Stomach (tissue), 9 donors: ENCODE data around the gene LINC01488. TPM values are rescaled to one million over a fixed set of nuclear protein-coding genes. Genes with fewer than 3 reads are reported as not detected.

Experiments
- DNase-seq, 2 donors: peaks; one replicate each; pipeline versions ENCODE4 v3.0.0 to v3.0.0-alpha.2; 2013 to 2019
- H3K27ac ChIP-seq, 5 donors: fragments of 200-600 bp in 4 of 5; sonication (generic) in 4 of 5; one replicate each; pipeline ENCODE4 v1.5.1; 2013 to 2019; ENCODE audit warnings: mild to moderate bottlenecking in 1 of 5, moderate library complexity in 1 of 5
- H3K27me3 ChIP-seq, 3 donors: fragments of 200-600 bp; sonication (generic); one replicate each; pipeline ENCODE4 v1.5.1; 2017 to 2019; ENCODE audit warnings: mixed run types in 1 of 3
- H3K36me3 ChIP-seq, 4 donors: fragments of 200-600 bp; sonication (generic); 1 replicate in 3 of 4; 2 replicates in 1 of 4; pipeline ENCODE4 v1.5.1; 2016 to 2019
- H3K4me1 ChIP-seq, 4 donors: fragments of 200-600 bp; sonication (generic); one replicate each; pipeline ENCODE4 v1.5.1; 2016 to 2019
- H3K4me3 ChIP-seq, 4 donors: fragments of 200-600 bp; sonication (generic) in 3 of 4; one replicate each; pipeline ENCODE4 v1.5.1; 2016 to 2019; ENCODE audit warnings: mild to moderate bottlenecking in 1 of 4
- H3K9me3 ChIP-seq, 4 donors: fragments of 200-600 bp; sonication (generic); one replicate each; pipeline ENCODE4 v1.5.1; 2016 to 2019
- CTCF ChIP-seq, 7 experiments: fragments of 450-650 bp in 4 of 7; fragments of 200-600 bp in 3 of 7; sonication (generic) in 3 of 7; IDR thresholded peaks; one replicate each; pipeline ENCODE4 v1.5.1; 2016 to 2019; ENCODE audit warnings: antibody characterized with exemption in 7 of 7, control low read depth in 2 of 7, mild to moderate bottlenecking in 1 of 7
- EP300 ChIP-seq: sonication (generic); formaldehyde crosslinking; IDR thresholded peaks from one replicate; pipeline ENCODE4 v1.6.1; 2017; ENCODE audit warnings: antibody characterized with exemption
- POLR2A ChIP-seq, 4 donors: fragments of 450-650 bp; IDR thresholded peaks; one replicate each; pipeline ENCODE4 v1.6.1; 2016; ENCODE audit warnings: antibody characterized with exemption in 4 of 4, control low read depth in 2 of 4, mild to moderate bottlenecking in 1 of 4, moderate library complexity in 1 of 4
- POLR2AphosphoS5 ChIP-seq, 3 donors: sonication (generic); formaldehyde crosslinking; IDR thresholded peaks; one replicate each; pipeline ENCODE4 v1.6.1; 2016; ENCODE audit warnings: antibody characterized with exemption in 3 of 3
- WGBS, 5 donors: extraction: QIAGEN DNeasy Blood & Tissue Kit in 3 of 5; methylation state at CpG; one replicate each; pipeline versions ENCODE4 v1.1.5 to v1.1.7; 2013 to 2018; 5-methylcytosine and 5-hydroxymethylcytosine counted together
- intact Hi-C: fragments of 100-400 bp; cut with DNase I; formaldehyde crosslinking; loops from one replicate; pipeline ENCODE4 v1.15.1; 2023; ENCODE audit warnings: low total_unique reads
- polyA plus RNA-seq, 3 donors: library from polyadenylated mRNA; stranded (reverse); fragments of 200-250 nt; gene quantifications; one replicate each; pipeline ENCODE4 v1.2.3, GENCODE V29; 2013
- total RNA-seq, 5 donors: library from RNA; depleted of rRNA; stranded (reverse); fragments of >200 nt; gene quantifications; one replicate each; pipeline versions ENCODE4 v1.1.0 to v1.2.3, GENCODE V29; 2014 to 2016
- donor health status: healthy with polysubstance abuse.
- donor health status: Bipolar disorder and iron deficiency.
- donor health status: healthy.

Gene LINC01488
- total and polyA plus RNA-seq, 8 donors: not detected

GRCh38 chr11:69473276-69473845 is 8.1 kb upstream of the LINC01488 start:
- DNase-seq: no peak
- TF ChIP-seq POLR2A (IDR thresholded peaks at IDR 0.05): no peak
- TF ChIP-seq POLR2AphosphoS5 (IDR thresholded peaks at IDR 0.05): no peak
- TF ChIP-seq EP300: no peak
- TF ChIP-seq CTCF (IDR thresholded peaks at IDR 0.05): no peak
- 90 to 95% (median 92%) methylated on average over 5 of the region's 5 CpGs for WGBS, 5 donors
- Histone ChIP-seq H3K4me1 (no peaks in the 10 kb centered on the region), H3K27me3 (peaks cover 0 to 32% (median 0%) of the 10 kb centered on the region in 3 donors), H3K9me3 (peaks cover 0 to 12% (median 4%) of the 10 kb centered on the region in 4 donors), H3K36me3 (no peaks in the 10 kb centered on the region), H3K4me3 (no peak overlapping the region), H3K27ac (no peak overlapping the region)
- intact Hi-C loops: no loop called here

GRCh38 chr11:69474736-69475135 is 6.7 kb upstream of the LINC01488 start:
- intact Hi-C loops: no loop called here
- peaks cover 0 to 32% (median 0%) of the 10 kb centered on the region in 3 donors for H3K27me3 ChIP-seq
- DNase-seq: no peak
- peaks cover 0 to 3% (median under 1%) of the 10 kb centered on the region in 4 donors for H3K4me1 ChIP-seq
- H3K36me3 ChIP-seq: no peaks in the 10 kb centered on the region
- H3K4me3 ChIP-seq: no peak overlapping the region
- H3K27ac ChIP-seq: no peak overlapping the region
- peaks cover 0 to 12% (median 4%) of the 10 kb centered on the region in 4 donors for H3K9me3 ChIP-seq
- TF ChIP-seq POLR2A (IDR thresholded peaks at IDR 0.05) (no peak), EP300 (no peak), POLR2AphosphoS5 (IDR thresholded peaks at IDR 0.05) (no peak)
- WGBS, 5 donors: 91 to 97% (median 95%) methylated on average over 9 of the region's 9 CpGs

GRCh38 chr11:69475141-69475865 is 6.2 kb upstream of the LINC01488 start:
- Histone ChIP-seq H3K9me3 (peaks cover 0 to 12% (median 4%) of the 10 kb centered on the region in 4 donors), H3K36me3 (no peaks in the 10 kb centered on the region), H3K4me3 (no peak overlapping the region), H3K4me1 (peaks cover 3 to 9% (median 6%) of the 10 kb centered on the region in 4 donors), H3K27ac (no peak overlapping the region), H3K27me3 (peaks cover 0 to 32% (median 0%) of the 10 kb centered on the region in 3 donors)
- 87 to 93% (median 91%) methylated on average over 18 to 19 of the region's 19 CpGs for WGBS, 5 donors
- TF ChIP-seq EP300 (no peak), POLR2AphosphoS5 (IDR thresholded peaks at IDR 0.05) (no peak), POLR2A (IDR thresholded peaks at IDR 0.05) (no peak), CTCF (IDR thresholded peaks at IDR 0.05) (no peak)
- DNase-seq: no peak
- intact Hi-C loops: no loop called here

- intact Hi-C loops: no loop called here
- Histone ChIP-seq H3K36me3 (no peaks in the 10 kb centered on the region), H3K27ac (no peak overlapping the region), H3K4me1 (peaks cover 6 to 16% (median 9%) of the 10 kb centered on the region in 4 donors), H3K9me3 (peaks cover 0 to 12% (median 4%) of the 10 kb centered on the region in 4 donors), H3K27me3 (peaks cover 0 to 27% (median 0%) of the 10 kb centered on the region in 3 donors), H3K4me3 (no peak overlapping the region)
- no peak for TF ChIP-seq EP300
- no peak for TF ChIP-seq POLR2A (IDR thresholded peaks at IDR 0.05)
- no peak for TF ChIP-seq CTCF (IDR thresholded peaks at IDR 0.05)
- no peak for TF ChIP-seq POLR2AphosphoS5 (IDR thresholded peaks at IDR 0.05)
- DNase-seq: no peak
- WGBS, 5 donors: 85 to 94% (median 90%) methylated on average over 22 to 24 of the region's 24 CpGs
These were observed 5.5 kb upstream of the LINC01488 start for GRCh38 chr11:69475866-69476471.
